SIG-M5 treated with dmso at 0.1 percent for 504 hours (cell line): ENCODE data around the gene OR10A2.
"Not testable (repeated sequence)": the region's sequence is repeated elsewhere in the genome, so short reads cannot be mapped to it uniquely, and the experiment has no call there.

Experiments
- DNase-seq: peaks from one replicate; lab custom pipeline; 2025; ENCODE audit not compliant: unreplicated experiment; lab: John Stamatoyannopoulos, UW

Gene OR10A2

GRCh38 chr11:6862961-6863360 lies at the start of gene OR10A2:
Gene OR10A2 (plus strand): TSS chr11:6863057. CDS start chr11:6869755, 6,698 bp downstream.
- no peak for DNase-seq

DNA sequence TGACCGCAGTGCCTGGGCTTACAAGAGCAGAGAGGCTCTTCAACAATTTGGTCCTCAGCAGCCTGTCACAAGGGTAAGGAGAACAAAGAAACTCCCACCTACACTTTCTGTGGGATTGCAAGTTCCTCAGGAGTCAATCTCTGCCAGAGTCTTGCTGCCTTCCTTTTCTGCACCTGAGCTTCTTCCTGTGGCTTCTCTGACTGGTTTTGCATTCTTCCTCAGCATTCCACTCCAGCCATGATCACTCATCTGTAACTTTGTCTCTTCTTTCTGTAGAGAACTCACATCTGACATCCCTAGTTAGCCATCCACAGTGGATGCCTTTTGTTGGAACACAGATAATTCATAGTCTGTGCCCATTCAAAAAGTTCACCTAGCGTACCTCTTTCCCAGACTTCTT lies 49.2 kb upstream of the OR10A2 start:
- no peak for DNase-seq

DNA sequence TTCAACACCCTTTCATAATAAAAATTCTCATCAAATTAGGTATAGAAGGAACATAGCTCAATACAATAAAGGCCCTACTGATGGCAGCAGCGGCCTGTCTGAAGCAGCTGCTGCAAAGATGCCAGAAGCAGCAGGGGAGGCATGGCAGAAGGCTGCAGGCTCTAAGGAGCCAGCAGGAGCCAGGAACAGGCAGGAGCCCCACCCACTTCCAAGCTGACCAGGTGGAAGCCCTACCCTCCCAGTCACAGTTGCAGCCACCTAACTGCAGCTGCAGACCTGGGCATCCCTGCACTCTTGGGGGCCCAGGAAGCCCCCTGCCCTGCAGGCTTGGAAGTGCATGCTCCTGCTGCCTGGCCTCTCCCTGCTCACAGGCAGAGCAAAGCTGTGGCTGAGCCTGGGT lies 45.2 kb upstream of the OR10A2 start:
- DNase-seq, result no peak

- DNase-seq, result no peak
These were observed 43.9 kb upstream of the OR10A2 start for GRCh38 chr11:6818967-6819366.

- no peak for DNase-seq
These were observed 38.6 kb upstream of the OR10A2 start for GRCh38 chr11:6824136-6824823.

GRCh38 chr11:6825231-6825744 lies 37.6 kb upstream of the OR10A2 start:
- DNase-seq, result no peak

DNA sequence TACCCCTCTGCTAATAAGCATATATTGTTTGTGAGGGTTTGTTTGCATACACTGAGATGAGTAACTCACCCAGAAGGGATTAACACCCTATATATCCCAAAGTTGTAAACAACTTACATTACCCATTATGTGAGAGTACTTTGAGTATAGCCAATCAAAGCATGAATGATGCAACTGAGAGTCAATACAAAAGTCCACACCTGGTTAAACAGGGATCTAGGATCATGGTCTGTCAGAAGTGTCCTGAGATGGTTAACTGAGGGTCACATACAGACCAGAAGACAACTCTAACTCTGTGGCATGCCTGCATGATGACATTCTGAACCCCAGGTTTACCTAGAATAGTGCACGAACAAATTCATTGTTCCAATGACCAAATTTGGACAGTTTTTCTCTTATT lies 34.8 kb upstream of the OR10A2 start:
- DNase-seq, result no peak

DNA sequence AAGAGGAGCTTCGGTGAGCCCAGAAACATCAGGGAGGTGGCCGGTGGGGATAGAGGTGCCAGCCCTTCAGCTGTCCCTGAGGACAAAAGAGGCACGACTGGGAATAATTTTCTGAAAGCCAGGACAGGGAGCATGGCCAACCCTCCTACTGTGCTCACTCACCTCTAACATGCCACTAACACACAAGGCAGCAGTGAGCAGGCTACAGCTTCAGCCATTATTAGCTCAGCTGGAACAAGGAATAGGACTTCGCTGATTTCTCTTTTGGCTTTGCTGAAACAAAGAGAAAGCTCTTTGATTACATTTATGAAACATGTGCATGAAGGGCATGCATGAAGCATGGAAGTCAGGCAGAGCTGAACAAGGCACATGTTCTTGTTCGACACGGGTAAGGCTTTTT lies 29.5 kb upstream of the OR10A2 start:
- no peak for DNase-seq

DNA sequence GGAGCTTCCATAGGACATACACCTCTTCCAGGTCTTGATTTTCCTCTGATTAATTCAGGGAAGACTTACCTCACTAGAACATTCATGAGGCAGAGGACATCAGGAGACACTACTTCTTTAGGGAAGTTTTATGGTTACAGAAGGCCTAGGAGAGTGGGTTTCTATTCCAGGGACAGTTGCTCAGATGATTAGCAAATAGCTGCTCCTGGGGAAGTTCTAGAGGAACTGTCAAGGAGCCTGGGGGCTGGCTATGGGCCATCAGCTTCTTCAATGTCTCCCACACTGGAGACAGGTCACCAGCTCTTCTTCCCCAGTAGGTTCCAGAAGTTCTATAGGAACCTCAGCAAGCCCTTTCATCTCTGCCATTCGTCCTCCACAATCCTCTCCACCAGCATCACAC lies 28.8 kb upstream of the OR10A2 start:
- no peak for DNase-seq

- DNase-seq, result no peak
These were observed 21.2 kb upstream of the OR10A2 start for GRCh38 chr11:6841694-6842093.

GRCh38 chr11:6843670-6844069 lies 19.2 kb upstream of the OR10A2 start:
- no peak for DNase-seq

GRCh38 chr11:6844356-6844755 lies 18.5 kb upstream of the OR10A2 start:
- DNase-seq, result no peak

DNA sequence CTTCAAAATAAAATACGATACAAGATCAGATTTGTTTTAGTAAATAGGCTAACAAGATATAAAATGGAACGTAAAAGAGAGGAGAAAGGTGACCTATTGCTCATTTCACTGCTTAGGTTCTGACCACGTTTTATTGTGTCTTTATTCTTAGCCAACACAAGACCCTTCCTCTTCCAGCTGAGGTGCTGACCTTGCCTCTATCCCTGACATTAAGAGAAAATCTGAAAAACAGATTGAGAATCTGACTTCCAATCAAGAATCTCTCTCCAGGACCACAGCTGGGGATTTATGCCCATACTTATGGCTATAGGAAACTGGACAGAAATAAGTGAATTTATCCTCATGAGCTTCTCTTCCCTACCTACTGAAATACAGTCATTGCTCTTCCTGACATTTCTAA lies 17.5 kb upstream of the OR10A2 start, which contains the start of gene OR10A5:
Gene OR10A5 (plus strand): TSS at position 301 of the 400 bp plus-strand sequence. CDS start 0 bp downstream, at position 301.
- DNase-seq, result no peak

DNA sequence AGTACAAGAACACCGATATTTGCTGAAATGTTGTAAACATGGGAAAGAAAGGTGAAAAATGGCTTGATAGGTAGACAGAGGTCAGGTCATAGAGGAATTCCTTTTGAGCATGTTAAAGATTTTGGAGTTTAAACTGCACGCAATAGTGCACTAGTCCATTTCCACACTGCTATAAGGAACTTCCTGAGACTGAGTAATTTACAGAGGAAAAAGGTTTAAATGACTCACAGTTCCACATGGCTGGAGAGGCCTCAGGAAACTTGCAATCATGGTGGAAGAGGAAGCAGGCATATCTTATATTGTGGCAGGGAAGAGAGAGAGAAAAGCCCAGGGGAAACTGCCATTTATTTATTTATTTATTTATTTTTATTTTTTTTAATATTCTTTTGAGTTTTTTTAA lies 12.3 kb upstream of the OR10A2 start:
- peak; percentile 2 for DNase-seq

DNA sequence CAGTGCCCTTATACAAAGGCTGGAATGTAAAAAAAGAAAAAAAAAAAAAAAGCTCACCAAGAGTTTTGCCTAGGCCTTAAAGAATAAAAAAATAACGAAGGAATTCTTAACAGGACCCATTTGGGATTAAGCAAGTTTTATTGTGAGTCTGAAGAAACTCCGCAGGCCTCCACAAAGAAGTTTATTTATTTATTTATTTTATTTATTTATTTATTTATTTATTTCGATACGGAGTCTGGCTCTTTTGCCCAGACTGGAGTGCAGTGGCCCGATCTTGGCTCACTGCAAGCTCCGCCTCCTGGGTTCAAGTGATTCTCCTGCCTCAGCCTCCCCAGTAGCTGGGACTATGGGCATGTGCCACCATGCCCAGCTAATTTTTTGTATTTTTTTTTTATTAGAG lies 8.1 kb upstream of the OR10A2 start:
- not testable (repeated sequence) for DNase-seq

DNA sequence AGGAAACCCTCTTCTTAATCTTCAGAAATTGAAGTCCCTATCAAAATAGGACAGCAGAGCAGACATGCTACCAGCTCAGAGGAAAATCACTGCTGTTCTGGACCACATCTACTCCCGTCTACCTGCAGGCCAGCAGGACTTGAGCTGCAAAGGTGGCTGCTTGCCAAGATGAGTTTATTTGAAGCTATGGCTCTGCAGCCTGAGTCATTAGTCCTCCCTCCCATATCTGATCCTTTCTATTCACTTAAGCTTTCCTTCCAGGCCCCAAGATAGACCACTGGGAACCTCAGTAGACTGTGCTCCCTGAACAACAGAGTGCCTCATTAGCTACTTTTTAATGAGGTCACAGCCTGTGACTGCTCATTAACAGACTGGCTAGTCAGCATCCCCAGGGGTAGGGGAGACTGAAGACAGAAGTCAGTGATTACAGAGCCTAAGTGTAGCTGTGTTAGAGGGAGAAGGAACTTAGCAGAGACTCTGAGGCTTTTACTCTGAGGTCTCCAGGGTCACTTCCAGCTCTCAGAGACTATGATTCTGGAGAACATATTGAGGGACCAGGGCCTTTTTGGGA lies 6.8 kb upstream of the OR10A2 start:
- no peak for DNase-seq

DNA sequence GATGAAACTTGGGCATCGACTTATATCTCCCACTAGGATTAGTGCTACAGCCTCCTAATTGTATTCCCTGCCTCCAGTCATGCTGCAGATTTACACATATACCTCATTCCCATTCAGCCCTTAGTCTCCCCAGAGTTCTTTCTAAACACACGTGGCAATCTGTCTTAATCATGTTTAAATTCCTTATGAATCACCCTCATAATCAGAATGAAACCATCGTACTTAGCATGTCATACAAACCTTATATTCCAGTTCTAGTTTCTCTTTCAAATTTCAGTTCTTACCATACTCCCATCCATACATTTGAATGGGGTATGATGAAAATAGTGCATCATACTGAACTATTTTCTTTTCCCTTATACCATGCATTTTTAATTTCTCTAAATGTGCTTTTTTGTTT lies 6.0 kb upstream of the OR10A2 start:
- no peak for DNase-seq

DNA sequence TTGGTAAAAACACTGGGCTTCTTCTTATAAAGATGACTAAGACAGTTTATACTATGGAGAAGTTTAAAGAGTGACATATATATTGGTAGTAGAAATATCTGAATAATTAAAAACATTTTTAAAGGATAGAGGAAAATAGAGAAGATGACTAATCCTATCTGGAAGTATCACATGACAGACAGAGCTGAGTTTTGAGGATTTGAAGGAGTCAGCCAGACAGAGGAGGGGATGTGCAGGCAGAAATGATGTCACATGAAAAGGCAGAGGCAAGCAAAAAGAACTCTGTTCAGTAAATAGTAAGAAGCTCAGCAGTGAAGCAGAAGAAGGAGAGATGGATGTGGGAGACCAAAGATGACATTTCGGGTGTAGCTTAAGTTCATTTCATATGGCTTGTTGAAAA lies 1.6 kb downstream of the OR10A2 start:
- no peak for DNase-seq

DNA sequence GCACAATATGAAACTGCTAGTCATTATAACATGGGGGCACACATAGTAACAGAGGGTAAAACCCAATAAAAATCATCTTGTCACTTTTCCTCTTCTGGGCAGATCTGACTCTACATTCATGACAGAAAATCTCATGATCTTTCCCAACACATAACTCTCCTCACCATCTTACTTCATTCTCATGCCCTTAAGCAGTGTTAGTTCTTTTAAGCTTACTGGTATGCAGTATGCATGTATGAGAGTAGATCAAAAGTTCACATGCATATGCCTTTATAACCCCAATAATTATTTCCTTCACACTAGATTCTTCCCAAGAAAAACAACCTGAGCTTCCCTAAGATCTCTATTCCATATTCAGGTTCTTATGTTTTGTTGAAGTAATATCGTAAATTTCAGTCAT lies 8.4 kb downstream of the OR10A2 start:
- DNase-seq, result no peak

GRCh38 chr11:6875761-6876160 lies 12.9 kb downstream of the OR10A2 start:
- DNase-seq, result no peak

DNA sequence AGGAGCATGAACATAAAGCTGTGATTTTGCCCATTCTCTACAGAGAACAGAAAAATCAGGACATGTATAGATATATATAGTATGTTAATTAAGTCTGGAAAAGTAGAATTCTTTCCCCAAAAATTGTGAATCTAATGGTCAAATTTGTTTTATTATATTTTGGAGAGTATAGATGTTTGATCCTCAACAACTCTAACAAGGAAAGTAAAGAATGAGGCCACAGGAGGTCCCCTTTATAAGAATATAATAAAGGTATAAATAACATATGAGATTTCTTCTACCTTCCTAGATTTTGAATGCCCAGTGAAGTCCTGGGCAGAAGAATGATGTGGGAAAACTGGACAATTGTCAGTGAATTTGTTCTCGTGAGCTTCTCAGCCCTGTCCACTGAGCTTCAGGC lies 13.5 kb downstream of the OR10A2 start, which contains the start of gene OR10A4:
Gene OR10A4 (plus strand): TSS at position 301 of the 400 bp plus-strand sequence. CDS start 23 bp downstream, at position 324.
- no peak for DNase-seq

DNA sequence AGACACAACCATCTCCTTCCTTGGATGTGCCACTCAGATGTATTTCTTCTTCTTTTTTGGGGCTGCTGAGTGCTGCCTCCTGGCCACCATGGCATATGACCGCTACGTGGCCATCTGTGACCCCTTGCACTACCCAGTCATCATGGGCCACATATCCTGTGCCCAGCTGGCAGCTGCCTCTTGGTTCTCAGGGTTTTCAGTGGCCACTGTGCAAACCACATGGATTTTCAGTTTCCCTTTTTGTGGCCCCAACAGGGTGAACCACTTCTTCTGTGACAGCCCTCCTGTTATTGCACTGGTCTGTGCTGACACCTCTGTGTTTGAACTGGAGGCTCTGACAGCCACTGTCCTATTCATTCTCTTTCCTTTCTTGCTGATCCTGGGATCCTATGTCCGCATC lies 14.1 kb downstream of the OR10A2 start:
- no peak for DNase-seq

GRCh38 chr11:6882751-6883150 lies 19.9 kb downstream of the OR10A2 start:
- DNase-seq, result no peak
